NCI-H2107 treated with DMSO at 0.1 percent for 48 hours (cell line): Measurements from ENCODE around the gene FOXL1.

ENCODE experiments used
- DNase-seq: peaks from one replicate; lab custom pipeline; 2025; ENCODE audit not compliant: unreplicated experiment; lab: John Stamatoyannopoulos, UW

Gene FOXL1

GRCh38 chr16:86578061-86578599 is at the start of gene FOXL1:
TSS of gene FOXL1 (plus strand) at chr16:86578549. CDS start at chr16:86578724, 175 bp downstream.
- no peak for DNase-seq

DNA sequence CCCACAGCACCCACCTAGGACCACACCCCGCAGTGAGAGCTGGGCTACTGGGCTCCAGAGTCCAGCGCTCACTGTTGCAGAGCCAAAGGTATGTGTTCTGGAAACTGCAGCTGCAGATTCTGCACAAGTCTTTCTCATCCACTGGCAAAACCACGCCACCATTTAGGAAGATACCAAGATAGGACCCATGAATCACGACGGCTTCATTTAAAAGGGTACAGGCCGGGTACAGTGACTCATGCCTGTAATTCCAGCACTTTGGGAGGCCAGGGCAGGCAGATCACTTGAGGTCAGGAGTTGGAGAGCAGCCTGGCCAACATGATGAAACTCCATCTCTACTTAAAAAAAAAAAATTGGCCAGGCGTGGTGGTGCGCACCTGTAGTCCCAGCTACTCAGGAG is 49.2 kb upstream of the FOXL1 start:
- DNase-seq: no peak

DNA sequence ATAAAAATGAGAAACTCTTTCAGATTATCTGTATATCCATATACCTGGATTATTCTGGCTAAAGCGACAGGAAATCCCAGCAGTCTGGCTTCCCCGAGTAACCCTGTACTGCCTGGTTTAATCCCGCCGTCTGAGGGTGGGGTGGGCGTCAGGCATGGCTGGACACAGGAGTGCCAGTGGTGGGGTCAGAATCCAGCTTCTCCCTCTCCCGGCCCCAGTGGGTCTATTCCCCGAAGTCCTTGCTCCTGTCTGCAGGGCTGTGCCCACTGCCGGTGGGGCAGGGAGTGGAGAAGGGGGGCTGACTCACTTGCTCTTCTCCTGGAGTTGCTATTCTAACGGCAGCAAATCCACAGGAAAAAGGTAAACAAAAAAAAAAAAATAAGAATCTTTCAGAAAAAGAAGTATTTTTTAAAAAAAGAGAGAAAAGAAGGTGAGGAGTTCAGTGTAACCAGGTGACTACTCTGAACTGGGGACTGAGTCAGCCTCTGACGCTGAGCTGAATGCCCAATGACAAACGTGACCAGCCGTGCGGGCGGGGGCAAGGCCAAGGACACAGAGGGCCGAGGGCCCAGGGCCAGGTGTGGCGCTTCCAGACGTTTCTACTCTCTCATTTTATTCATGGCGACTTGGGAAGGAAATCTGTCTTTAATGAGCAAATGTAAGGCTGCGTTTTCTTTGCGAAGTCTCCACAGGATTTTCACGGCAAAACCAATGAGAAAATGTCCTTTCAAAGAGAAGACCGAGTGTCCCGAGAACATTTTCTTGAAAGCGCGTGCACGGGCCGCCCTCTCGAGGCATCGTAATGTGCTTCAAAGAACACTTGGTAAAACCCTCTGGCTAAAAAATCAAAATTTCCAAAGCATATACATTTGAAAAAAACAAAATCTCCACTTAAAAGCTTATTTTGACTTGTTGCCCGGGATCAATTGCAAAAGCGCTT is 47.8 kb upstream of the FOXL1 start:
- DNase-seq: no peak

DNA sequence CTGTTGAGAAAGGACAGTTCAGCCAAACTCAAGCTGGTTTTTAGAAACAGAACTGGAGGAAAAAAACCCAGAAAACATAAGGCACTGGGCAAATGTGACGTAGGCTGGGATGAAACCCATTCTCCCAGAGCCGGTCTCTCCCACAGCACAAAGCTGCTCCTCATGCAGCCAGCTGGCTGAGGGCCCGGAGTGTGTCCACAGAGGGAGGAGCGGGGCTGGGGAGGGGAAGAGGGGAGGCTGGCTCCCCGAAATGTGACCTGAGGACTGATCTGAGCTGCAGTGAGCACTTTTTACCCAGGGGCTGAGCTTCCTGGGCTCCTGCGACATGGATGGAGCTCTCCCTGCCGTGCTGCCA is 47.2 kb upstream of the FOXL1 start:
- DNase-seq: no peak

DNA sequence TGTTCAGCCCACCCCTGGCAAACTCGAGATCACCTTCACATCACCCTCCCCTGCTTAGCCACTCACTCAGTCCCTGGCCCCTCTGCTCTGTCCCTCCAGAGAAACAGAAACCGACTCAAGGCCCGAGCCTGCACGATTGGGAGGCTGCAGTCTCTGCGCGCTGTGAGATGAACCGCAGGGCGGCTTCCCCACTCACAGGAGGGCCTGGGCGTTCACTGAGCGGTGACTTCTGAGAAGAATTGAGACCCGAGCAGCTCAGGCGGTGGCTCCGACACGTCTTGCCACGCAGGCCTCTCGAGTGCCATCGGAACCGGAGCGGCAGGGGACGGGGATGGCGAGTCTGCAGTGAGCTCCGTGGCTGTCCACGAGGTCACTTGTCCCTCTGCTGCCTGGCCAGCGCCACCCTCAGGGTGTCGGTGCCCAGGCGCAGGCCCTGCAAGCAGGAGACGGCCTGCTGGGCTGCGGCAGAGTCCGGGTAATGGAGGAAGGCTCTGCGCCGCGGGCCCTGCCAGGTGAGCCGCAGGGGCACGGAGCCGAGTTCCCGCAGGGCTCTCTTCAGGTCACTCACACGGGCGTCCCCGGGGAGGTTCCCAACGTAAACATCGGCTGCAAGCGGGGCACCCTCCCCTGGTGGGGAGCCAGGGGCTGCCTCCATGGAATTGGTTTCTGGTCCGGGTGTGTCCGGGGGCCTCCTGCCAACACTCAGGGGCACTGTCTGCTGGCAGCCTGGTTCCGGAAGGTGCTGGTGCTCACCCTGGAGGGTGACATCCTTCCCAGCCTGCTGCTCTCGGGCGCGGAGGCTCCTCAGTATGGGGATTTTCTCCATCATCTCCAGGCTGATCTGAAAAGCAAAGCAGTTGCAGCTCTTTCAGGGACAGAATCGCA is 46.5 kb upstream of the FOXL1 start:
- DNase-seq: no peak

- no peak for DNase-seq
Observed at GRCh38 chr16:86532526-86532815, 45.9 kb upstream of the FOXL1 start.

DNA sequence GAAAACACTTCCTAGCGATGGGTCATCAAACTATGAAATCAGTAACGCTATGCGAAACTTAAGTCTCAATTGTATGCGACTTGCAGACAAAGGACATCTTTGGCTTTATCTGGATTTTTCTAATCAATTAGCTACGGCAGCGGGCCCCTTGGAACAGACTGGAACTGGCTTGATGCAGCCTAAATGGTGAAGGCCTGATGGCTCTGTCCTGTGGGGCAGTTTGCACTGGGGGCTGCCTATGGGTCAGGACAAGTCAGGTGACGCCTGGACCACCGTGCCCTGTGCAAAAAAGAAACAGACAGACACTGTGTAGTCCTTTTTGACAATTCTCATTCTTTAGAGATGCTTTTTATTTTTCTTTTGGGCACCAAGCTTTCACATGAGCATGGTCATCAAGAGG is 45.3 kb upstream of the FOXL1 start:
- no peak for DNase-seq

- DNase-seq: no peak
Observed at GRCh38 chr16:86533767-86534351, 44.5 kb upstream of the FOXL1 start.

DNA sequence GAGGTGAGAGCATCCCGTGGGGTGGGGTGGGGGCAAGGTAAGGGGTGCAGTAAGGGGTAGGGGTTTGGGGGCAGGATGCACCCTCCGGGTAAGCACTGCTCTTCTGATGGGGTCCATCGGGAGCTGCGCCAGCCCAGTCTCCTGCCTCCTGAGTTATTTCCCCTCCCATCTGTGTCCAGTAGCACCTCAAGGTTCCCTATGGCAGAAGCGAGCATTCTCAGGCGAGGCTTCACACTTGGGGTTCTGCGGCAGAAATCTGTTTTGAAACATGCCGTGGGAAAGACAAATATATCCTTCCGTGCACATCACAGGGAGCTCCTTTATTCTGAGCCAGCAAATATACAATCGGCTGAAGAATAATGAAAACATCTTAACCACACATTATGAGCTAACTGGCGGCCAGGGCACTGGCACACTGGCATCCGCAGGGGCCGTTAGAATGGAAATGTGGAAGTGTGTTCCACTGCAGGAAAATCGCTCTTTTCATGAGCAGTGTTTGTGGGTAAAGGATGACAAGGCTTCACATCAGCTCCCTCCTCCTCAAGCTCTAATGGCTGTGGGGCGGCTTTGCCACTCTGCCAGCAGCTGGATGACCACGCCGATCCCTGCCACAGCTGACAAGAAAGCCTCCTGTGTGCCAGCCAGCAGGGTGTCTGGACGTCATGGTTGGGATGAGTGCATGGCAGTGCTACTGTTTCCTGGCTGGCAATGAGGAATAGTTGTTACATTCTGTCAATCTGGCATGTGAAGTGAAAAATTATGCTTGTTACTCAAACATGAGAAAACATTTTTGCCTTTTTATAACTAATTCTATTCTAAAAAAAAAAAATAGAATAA is 43.4 kb upstream of the FOXL1 start:
- no peak for DNase-seq

DNA sequence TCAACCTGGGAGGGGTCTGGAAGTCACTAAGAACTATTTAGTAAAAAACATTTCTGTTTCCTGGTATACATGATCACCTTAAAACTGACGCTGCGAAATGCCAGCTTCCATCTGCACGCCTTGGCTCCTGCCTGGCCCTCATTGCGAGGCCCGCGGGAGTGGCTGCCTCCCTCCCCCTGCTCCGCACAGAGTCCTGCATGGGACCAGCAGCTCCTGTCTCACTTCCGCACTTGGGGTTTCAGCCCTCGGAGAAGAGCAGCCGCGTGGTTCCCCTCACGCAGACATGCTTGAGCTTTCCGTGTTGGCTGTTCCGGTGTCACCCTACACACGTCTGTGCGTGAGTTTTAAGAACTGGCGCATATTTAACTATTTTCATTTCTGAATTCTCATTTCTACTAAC is 41.7 kb upstream of the FOXL1 start:
- no peak for DNase-seq

DNA sequence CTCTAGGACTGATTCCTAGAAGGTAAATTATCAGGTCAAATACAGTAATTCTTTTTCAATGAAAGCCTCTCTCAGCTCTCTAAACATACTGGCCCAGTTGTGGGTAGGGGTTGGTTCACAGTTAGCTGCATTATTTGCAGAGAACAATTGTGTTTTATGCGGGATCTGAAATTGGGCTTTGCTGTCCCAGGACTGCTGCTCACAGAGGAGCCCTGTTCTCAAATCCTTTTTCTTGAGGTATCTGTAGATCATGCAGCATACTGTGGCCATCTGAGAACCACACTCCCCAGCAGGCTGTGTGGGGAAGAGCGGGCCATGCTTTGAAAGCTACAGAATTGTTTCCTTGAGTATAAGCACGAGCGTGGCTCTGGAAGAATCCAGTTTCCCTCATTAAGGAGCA is 40.9 kb upstream of the FOXL1 start:
- no peak for DNase-seq

DNA sequence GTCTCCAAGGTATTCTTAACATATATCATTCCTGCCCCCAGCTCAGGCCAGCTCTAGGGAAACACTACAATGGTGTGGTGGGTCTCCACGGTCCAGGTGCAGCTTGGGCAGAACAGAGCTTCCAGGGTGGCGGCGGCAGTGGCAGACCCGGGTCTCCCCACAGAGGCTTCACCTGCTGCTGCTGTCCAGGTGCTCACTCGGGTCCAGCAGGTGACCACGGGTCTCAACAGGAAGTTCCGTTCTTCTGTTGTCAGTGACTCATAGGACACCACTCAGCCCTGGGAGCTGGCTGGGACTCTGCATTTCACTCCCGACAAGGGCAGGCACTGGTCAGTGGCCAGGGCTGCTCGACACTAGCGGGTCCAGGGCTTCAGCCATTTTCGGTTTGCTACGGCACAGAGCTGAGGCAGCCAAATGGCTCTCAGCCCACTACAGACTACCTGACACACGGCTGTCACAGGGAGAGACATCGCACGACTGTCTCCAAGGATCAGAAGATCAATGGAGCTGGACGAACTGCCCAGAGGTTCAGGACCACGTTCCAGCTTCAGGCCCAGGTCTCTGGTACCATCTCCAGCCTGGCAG is 40.1 kb upstream of the FOXL1 start:
- DNase-seq: no peak

- no peak for DNase-seq
Observed at GRCh38 chr16:86540894-86541293, 37.5 kb upstream of the FOXL1 start.

DNA sequence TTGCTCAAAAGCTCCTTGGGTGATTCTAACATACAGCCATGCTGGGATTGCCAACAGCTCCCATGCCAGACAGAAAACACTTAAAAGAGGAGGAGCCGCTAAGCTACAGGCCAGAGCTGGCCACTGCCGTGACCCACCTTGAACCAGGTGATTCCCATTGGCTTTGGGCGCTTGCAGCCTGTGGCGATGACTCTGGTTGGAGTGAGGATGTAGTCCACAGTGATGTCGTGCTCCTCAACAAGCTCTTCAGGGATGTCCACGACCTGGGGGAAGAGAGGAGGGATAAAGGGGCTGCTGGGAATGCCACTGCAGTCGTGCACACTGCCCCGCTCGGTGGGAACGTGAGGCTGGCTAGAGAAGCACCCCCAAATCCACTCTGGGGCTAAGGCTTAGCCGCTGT is 36.8 kb upstream of the FOXL1 start:
- no peak for DNase-seq

DNA sequence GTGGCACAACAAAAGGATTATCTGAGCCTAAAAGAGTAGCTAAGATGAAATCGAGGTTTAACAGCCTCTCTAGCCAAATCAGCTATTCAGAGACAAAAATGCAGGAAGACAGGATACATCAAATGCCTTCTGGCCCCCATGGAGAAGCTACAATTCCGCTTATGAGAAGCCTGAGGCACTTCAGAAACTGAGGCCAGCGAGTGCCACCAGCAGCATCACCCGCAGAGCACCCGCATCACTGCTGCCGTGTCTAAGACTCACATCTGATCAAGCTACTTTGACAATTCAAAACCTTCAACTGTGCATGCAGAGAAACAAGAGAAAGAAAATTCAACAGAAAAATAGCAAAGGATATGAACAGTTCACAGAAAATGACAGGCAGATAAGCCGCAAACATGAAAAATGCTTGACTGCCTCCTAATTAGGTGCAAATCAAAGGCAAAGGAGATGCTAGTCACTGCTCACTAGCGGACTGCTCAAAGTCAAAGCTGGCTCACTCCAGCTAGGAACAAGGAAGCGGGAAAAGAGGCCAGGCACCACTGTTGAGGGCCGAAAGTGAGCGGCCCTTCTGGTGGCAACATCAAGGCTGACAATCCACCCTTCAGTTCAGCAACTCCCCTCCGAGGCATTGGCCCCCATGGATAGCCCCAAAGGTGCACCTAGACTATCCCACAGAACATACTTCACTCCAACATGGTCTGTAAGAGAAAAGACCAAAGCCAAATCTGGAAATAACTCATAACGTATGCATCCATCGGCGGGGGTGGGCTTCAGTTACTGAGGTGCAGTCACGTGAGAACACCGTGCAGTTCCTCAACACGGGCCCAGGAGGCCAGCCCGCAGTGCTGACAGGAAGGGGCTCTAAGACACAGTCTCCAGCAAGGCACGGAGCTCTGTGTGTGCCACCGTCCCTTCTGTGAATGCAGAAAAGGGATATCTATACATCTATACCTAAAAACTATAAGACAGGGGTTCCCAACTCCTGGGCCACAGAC is 35.3 kb upstream of the FOXL1 start:
- DNase-seq: no peak

DNA sequence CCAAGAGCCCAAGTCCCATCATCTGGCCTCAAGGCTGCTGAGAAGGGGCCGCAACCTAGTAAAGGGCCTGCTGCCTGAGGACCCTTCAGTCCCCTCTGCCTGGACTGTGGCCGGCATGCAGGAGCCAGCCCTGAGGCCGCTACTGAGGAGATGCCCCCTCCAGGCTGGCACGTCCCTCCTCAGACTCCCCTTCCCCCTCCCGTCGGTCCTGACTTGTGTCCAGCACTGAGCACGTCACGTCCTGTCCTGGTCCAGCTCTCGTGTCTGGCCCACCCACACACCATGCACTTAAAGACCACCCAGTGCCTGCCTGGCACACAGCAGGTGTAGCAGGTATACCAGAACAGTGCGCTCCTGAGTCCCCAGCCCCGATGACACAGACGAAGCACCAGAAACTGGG is 32.9 kb upstream of the FOXL1 start:
- DNase-seq: no peak

DNA sequence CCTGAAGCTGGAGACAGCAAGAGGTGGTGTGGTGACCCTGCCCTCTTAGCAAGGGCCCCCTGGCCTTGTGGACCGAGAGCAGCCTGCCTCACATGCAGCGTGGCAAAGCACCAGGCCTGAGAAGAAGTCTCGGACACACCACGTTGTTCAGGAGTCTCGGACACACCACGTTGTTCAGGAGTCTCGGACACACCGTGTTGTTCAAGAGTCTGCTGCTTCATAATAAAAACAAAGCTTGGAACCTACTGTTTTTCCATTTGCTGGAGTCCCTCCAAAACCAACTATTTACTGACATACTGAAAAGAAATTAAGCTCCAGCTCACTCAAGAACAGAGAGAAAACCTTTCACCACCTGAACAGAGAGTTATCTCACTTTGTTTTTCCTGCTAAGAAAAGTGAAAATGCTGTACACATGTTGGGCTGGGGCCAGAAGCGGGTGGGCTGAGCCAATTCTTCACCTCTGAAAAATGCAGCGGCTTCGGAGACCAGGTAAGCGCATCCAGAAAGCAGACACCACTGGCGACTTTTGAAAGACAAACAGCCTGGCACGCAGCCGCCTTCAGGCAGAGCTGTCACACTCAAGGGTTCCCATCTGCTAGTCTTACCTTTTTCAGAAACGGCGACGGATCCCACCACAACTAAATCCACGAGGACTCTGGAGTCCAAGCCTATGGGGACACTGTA is 32.3 kb upstream of the FOXL1 start:
- DNase-seq: no peak

GRCh38 chr16:86546638-86547013 is 31.7 kb upstream of the FOXL1 start:
- DNase-seq: no peak

- no peak for DNase-seq
Observed at GRCh38 chr16:86547286-86547685, 31.1 kb upstream of the FOXL1 start.
